ENCODE measurements around the gene CASTOR2.

DNA sequence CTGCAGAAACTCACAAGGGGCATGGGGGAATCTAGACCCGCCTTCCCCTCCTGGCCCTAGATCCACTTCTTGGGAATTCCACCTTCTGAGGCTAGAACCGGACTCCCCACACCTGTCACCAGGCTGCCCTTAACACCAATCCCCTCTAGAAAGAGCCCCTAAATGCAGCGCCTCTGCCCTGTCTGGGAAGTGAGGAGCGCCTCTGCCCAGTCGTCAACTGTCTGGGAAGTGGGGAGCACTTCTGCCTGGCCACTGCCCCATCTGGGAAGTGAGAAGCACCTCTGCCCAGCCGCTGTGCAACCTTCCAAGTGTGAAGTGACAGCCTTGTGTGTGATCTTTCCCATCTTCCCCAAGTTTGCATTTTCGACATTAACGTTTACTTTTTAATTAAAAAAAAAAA, 100.3 kb downstream of the CASTOR2 start:
- TF ChIP-seq, protein P1, sequence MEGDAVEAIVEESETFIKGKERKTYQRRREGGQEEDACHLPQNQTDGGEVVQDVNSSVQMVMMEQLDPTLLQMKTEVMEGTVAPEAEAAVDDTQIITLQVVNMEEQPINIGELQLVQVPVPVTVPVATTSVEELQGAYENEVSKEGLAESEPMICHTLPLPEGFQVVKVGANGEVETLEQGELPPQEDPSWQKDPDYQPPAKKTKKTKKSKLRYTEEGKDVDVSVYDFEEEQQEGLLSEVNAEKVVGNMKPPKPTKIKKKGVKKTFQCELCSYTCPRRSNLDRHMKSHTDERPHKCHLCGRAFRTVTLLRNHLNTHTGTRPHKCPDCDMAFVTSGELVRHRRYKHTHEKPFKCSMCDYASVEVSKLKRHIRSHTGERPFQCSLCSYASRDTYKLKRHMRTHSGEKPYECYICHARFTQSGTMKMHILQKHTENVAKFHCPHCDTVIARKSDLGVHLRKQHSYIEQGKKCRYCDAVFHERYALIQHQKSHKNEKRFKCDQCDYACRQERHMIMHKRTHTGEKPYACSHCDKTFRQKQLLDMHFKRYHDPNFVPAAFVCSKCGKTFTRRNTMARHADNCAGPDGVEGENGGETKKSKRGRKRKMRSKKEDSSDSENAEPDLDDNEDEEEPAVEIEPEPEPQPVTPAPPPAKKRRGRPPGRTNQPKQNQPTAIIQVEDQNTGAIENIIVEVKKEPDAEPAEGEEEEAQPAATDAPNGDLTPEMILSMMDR (IDR thresholded peaks at IDR 0.05), result no peak
- no peak for TF ChIP-seq POLR2A (IDR thresholded peaks at IDR 0.05)
